Activated T-cell treated with anti-CD3 and anti-CD28 coated beads for 4 hours (primary cell): ENCODE results near the gene PIK3AP1.

ENCODE experiments used
- DNase-seq: peaks from one replicate; pipeline ENCODE4 v3.0.0-alpha.2; 2020

PIK3AP1 gene

GRCh38 chr10:96671211-96671890, 49.0 kb downstream of the PIK3AP1 start:
- no peak for DNase-seq

GRCh38 chr10:96670786-96671185, 49.5 kb downstream of the PIK3AP1 start:
- no peak for DNase-seq

DNA sequence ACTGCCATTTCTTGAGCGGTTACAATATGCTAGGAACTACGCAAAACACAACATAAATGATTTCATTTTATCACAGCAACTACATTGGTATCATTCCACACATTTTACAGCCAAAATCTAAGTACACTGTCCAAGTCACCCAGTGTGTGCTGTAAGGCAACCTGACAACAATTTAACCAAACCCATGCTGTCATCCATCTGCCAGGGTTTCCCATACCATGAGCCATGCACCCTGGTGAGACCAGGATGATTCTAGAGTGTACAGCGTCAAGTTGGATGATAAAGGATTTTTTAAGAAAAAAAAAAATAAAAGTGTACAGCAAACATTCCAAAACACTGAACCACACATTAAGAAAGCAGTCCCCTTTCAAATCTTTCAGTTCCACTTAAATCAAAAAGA, 52.9 kb downstream of the PIK3AP1 start:
- no peak for DNase-seq

DNA sequence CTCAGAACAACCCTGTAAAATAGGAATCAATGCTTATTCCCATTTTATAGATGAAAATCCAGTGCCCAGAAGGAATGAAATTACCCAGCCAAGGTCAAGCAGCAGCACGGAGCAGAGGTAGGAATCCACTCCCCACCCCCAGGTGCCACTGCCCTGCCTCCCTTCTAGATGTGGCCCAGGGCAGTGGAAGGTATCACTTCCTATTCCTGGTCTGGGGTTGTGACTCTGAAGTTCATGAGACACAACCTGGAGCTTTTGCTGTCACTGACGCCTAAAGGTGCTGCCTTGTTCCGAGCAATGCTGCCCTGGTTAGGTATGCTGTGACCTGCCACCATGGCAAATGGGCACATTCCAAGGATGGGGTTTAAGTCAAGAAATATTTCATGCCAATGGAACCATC, 53.6 kb downstream of the PIK3AP1 start:
- no peak for DNase-seq

DNA sequence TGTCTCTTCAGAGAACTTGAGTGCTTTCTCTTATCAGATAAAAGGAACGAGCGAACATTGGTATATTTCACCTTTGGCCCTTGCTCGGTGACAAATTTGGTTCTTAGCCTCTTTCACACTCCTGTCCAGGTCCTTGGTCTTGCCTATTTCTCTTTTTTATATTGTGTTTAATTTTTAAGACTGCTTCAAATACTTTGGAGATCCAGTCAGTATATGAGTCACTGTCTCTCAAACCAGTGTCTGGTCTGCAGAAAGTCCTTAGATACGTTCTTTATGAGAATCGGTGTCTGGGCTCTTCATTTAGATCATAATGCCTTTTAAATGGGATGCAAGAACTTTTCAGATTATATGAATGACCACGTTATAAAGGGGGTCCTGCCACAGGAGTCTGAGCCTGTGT, 55.0 kb downstream of the PIK3AP1 start:
- DNase-seq, result no peak

GRCh38 chr10:96664563-96664962, 55.8 kb downstream of the PIK3AP1 start:
- DNase-seq, result no peak

GRCh38 chr10:96663797-96664196, 56.5 kb downstream of the PIK3AP1 start:
- no peak for DNase-seq

- DNase-seq, result no peak
These were observed 58.7 kb downstream of the PIK3AP1 start for GRCh38 chr10:96661632-96662031.

GRCh38 chr10:96660297-96660696, 60.0 kb downstream of the PIK3AP1 start:
- DNase-seq, result no peak

- no peak for DNase-seq
These were observed 61.5 kb downstream of the PIK3AP1 start for GRCh38 chr10:96658844-96659243.

DNA sequence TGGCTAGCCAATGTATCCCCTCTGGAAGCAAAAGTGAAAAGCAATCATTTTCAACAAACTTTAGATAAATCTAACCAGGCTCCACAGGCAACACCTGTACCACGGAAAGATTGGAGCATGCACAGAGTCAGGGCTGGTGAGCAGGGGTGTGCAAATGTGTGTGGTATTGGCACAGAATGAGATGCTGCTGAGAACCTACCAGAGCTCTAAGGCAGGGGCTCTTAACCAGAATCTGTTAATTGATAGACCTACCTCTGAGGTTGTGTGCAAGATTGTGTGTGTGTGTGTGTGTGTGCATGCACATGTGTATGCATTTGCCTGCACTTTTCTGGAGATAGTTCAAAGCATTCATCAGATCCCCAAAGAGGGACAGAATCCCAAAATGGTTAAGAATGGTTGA, 62.9 kb downstream of the PIK3AP1 start:
- no peak for DNase-seq

GRCh38 chr10:96656839-96657238, 63.5 kb downstream of the PIK3AP1 start:
- no peak for DNase-seq

- DNase-seq, result no peak
These were observed 64.1 kb downstream of the PIK3AP1 start for GRCh38 chr10:96656198-96656577.

- no peak for DNase-seq
These were observed 64.7 kb downstream of the PIK3AP1 start for GRCh38 chr10:96655461-96656197.

- no peak for DNase-seq
These were observed 68.3 kb downstream of the PIK3AP1 start for GRCh38 chr10:96651998-96652431.

GRCh38 chr10:96650958-96651357, 69.4 kb downstream of the PIK3AP1 start:
- DNase-seq, result no peak

DNA sequence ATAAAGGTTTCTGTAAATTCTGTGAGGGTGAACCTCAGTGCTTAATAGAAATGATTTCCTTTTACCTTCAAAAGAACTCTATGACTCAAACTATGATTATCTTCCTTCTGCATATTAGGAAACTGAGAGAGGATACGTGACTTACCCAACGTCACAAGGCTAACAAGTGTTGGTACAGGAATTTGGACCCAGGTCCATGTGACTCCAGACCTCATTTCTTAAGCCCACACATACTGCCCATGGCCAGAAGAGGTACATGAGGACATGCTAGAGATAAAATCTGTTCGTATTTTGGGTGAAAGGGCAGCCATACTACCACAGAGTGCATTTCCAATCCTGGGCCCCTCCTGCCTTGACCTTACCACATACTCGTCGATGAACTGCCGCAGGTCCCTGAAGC, 72.0 kb downstream of the PIK3AP1 start:
- DNase-seq, result no peak

DNA sequence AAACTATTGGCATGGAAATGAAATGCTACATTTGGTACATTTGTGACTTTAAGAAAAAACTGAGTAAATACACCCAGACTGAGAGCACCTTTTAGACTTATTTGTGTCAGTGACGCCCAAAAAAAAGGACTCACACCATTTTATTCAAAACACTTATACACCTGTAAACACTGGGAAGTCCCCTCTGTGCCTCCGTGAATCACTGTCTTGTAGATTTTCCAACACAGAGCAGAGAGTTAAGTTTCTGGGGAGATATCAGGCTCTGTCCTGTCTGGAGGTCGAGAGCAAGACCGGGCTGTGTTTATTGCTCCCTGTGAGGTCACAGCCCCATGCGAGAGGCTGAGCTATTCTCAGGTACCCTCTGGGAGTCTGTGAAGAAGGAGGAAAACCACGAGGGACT, 72.8 kb downstream of the PIK3AP1 start:
- DNase-seq, result no peak

DNA sequence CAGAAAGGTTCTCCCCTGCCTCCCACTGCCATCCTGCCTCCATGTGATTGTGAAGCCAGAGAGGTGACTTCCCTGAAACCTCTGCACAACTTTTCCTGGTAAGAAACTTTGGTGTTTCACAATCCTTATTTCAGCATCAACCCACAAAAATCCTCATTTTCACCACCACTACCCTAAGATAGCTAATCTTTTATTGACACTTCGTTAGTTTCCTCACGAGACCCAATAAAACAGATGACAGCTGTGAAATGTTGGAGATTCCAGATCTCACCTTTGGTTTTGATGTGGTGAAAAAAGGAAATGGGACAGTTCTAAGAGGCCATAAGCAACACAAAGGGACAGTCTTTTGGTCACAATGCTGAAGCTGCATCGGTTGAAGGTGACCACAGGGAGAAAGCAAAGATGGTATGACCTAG, 73.6 kb downstream of the PIK3AP1 start:
- no peak for DNase-seq

GRCh38 chr10:96646301-96646700, 74.0 kb downstream of the PIK3AP1 start:
- no peak for DNase-seq

GRCh38 chr10:96645191-96645721, 75.1 kb downstream of the PIK3AP1 start:
- DNase-seq, result no peak

GRCh38 chr10:96643920-96644319, 76.4 kb downstream of the PIK3AP1 start:
- DNase-seq, result no peak

DNA sequence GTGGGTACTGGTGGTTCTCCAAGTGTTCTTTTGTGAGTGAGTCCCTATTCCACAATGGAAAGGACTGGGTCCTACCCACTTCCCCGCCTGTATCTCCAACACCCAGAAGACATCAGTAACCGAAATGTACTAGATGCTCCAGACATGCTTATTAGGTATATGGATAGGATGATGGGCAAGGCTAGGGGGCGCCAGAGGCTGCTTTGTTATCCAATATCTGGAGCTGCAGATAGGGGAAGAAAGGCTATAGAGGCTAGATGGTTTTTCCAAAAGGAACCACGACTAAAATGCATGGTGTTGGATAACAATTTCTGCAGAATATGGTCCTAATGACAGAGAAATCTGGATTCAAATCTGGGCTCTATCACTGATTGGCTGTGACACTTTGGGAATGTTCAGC, 77.3 kb downstream of the PIK3AP1 start:
- DNase-seq, result peak; percentile 17

GRCh38 chr10:96642530-96642929, 77.8 kb downstream of the PIK3AP1 start:
- DNase-seq, result no peak
